Measurements from ENCODE around the gene PATZ1. TPM values are rescaled to one million over a fixed set of nuclear protein-coding genes. Genes with fewer than 3 reads are reported as not detected.

PATZ1 gene
- total RNA-seq, 1 experiment from 2014 or later: 14.6 TPM

DNA sequence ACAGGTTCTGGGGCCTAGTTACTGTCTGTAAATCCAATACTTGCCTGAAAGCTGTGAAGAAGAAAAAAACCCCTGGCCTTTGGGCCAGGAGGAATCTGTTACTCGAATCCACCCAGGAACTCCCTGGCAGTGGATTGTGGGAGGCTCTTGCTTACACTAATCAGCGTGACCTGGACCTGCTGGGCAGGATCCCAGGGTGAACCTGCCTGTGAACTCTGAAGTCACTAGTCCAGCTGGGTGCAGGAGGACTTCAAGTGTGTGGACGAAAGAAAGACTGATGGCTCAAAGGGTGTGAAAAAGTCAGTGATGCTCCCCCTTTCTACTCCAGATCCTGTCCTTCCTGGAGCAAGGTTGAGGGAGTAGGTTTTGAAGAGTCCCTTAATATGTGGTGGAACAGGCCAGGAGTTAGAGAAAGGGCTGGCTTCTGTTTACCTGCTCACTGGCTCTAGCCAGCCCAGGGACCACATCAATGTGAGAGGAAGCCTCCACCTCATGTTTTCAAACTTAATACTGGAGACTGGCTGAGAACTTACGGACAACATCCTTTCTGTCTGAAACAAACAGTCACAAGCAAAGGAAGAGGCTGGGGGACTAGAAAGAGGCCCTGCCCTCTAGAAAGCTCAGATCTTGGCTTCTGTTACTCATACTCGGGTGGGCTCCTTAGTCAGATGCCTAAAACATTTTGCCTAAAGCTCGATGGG lies 67.4 kb downstream of the PATZ1 start:
- no peak overlapping the region for H3K4me3 ChIP-seq
- H3K36me3 ChIP-seq: peaks cover 7% of the 10 kb centered on the region; the same call in 1 of the 2 replicates
- H3K9me3 ChIP-seq: no peaks in the 10 kb centered on the region
- no peak for DNase-seq
- no peaks in the 10 kb centered on the region for H3K27me3 ChIP-seq

DNA sequence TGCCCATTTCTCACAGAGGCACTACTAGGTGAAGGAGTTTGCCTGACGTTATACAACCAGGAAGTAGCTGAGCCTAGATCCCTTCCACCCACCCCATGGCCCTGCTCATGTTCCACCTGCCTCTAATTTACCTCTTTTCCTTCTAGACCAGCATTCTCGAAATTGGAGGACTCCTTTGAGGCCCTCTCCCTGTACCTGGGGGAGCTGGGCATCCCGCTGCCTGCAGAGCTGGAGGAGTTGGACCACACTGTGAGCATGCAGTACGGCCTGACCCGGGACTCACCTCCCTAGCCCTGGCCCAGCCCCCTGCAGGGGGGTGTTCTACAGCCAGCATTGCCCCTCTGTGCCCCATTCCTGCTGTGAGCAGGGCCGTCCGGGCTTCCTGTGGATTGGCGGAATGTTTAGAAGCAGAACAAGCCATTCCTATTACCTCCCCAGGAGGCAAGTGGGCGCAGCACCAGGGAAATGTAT lies 68.0 kb downstream of the PATZ1 start:
- H3K27me3 ChIP-seq: no peaks in the 10 kb centered on the region
- no peak for DNase-seq
- peaks cover 11% of the 10 kb centered on the region for H3K36me3 ChIP-seq
- no peak overlapping the region for H3K4me3 ChIP-seq
- H3K9me3 ChIP-seq: no peaks in the 10 kb centered on the region

DNA sequence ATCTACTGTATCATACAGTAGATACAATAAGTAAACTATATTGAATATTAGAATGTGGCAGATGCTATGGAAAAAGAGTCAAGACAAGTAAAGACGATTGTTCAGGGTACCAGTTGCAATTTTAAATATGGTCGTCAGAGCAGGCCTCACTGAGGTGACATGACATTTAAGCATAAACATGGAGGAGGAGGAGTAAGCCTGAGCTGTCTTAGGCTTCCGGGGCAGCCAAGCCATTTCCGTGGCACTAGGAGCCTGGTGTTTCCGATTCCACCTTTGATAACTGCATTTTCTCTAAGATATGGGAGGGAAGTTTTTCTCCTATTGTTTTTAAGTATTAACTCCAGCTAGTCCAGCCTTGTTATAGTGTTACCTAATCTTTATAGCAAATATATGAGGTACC lies 68.4 kb downstream of the PATZ1 start:
- no peak for DNase-seq
- no peak overlapping the region for H3K4me3 ChIP-seq
- peaks cover 16% of the 10 kb centered on the region for H3K36me3 ChIP-seq

DNA sequence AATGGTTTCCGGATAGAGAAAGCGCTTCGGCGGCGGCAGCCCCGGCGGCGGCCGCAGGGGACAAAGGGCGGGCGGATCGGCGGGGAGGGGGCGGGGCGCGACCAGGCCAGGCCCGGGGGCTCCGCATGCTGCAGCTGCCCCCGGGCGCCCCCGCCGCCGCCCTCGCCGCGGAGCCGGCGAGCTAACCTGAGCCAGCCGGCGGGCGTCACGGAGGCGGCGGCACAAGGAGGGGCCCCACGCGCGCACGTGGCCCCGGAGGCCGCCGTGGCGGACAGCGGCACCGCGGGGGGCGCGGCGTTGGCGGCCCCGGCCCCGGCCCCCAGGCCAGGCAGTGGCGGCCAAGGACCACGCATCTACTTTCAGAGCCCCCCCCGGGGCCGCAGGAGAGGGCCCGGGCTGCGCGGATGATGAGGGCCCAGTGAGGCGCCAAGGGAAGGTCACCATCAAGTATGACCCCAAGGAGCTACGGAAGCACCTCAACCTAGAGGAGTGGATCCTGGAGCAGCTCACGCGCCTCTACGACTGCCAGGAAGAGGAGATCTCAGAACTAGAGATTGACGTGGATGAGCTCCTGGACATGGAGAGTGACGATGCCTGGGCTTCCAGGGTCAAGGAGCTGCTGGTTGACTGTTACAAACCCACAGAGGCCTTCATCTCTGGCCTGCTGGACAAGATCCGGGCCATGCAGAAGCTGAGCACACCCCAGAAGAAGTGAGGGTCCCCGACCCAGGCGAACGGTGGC lies 69.5 kb downstream of the PATZ1 start:
- DNase-seq: no peak
- no peak overlapping the region for H3K4me3 ChIP-seq
- peaks cover 20% of the 10 kb centered on the region for H3K36me3 ChIP-seq
- H3K9me3 ChIP-seq: no peaks in the 10 kb centered on the region
- H3K27me3 ChIP-seq: no peaks in the 10 kb centered on the region

More for the DNA sequence above, 68.4 kb downstream of the PATZ1 start:
- H3K9me3 ChIP-seq: no peaks in the 10 kb centered on the region
- H3K27me3 ChIP-seq: no peaks in the 10 kb centered on the region

Other genes starting within 250 kb of the PATZ1 start
- 72.5 and 98.8 TPM in 2 replicates for gene SELENOM, start 238.8 kb downstream of the PATZ1 start, total RNA-seq (2014; rRNA removed; shearing (Covaris generic); ENCODE audit: low replicate concordance)
- gene INPP5J, start 223.4 kb downstream of the PATZ1 start, total RNA-seq (2014; rRNA removed; shearing (Covaris generic); ENCODE audit: low replicate concordance): not detected in 2 replicates
- gene PLA2G3, start 205.8 kb downstream of the PATZ1 start, total RNA-seq (2014; rRNA removed; shearing (Covaris generic); ENCODE audit: low replicate concordance): not detected in 2 replicates
- 39.1 and 46.0 TPM in 2 replicates for gene RNF185, start 186.2 kb downstream of the PATZ1 start, total RNA-seq (2014; rRNA removed; shearing (Covaris generic); ENCODE audit: low replicate concordance)
- gene LIMK2, start 134.0 kb downstream of the PATZ1 start, total RNA-seq (2014; rRNA removed; shearing (Covaris generic); ENCODE audit: low replicate concordance): 5.3 and 7.9 TPM in 2 replicates
- gene PIK3IP1, start 53.9 kb downstream of the PATZ1 start, total RNA-seq (2014; rRNA removed; shearing (Covaris generic); ENCODE audit: low replicate concordance): 0.17 and 3.7 TPM in 2 replicates
- gene DRG1, start 53.3 kb upstream of the PATZ1 start, total RNA-seq (2014; rRNA removed; shearing (Covaris generic); ENCODE audit: low replicate concordance): 51.7 and 83.5 TPM in 2 replicates
- gene EIF4ENIF1, start 143.5 kb upstream of the PATZ1 start, total RNA-seq (2014; rRNA removed; shearing (Covaris generic); ENCODE audit: low replicate concordance): 6.0 and 6.2 TPM in 2 replicates
- 10.7 and 12.2 TPM in 2 replicates for gene SFI1, start 150.2 kb upstream of the PATZ1 start, total RNA-seq (2014; rRNA removed; shearing (Covaris generic); ENCODE audit: low replicate concordance)